Right cardiac atrium (tissue), 5 donors: ENCODE measurements around the gene BRWD1. TPM values are rescaled to one million over a fixed set of nuclear protein-coding genes. Genes with fewer than 3 reads are reported as not detected.

Source experiments
- polyA plus RNA-seq: library from polyadenylated mRNA; stranded (reverse); fragments of 200-250 nt; gene quantifications from one replicate; pipeline ENCODE4 v1.2.3, GENCODE V29; 2013
- total RNA-seq, 4 donors: library from RNA; stranded (reverse); fragmentation: NEBNext Ultra II Directional; extraction: Animal tissue kit (Norgen Biotek cat#: 25700); gene quantifications; one replicate each; pipeline ENCODE4 v1.2.1, GENCODE V29; 2021
- donor health status: healthy with polysubstance abuse.
- donor health status: DM: no; HTN: yes; CAD: no.
- donor health status: DM: no; HTN: no; CAD: no.
- donor health status: DM: no; HTN: yes; CAD: no; lungs with severe emphysema.
- donor health status: DM: yes; HTN: yes; CAD: no.

The BRWD1 gene
- total and polyA plus RNA-seq, 5 donors, result 13.4 to 36.9 (median 31.3) TPM

Other genes with a start within 250 kb of the BRWD1 start
- gene PSMG1, start 130.2 kb downstream of the BRWD1 start, total RNA-seq, result 10 to 100 TPM; 19.8 to 28.3 (median 23.7) TPM
- 28.9 TPM for gene PSMG1, start 130.2 kb downstream of the BRWD1 start, polyA plus RNA-seq
- gene HMGN1, start 35.5 kb upstream of the BRWD1 start, total RNA-seq, result 10 to 100 TPM; 66.5 to 84.6 (median 80.8) TPM
- 50.7 TPM for gene HMGN1, start 35.5 kb upstream of the BRWD1 start, polyA plus RNA-seq
- 1 to 10 TPM in 3 of 4 donors, under 1 TPM in 1; 0.59 to 1.3 (median 1.2) TPM for gene LCA5L, start 132.1 kb upstream of the BRWD1 start, total RNA-seq
- gene LCA5L, start 132.1 kb upstream of the BRWD1 start, polyA plus RNA-seq, result 0.50 TPM
- 10 to 100 TPM; 89.1 to 95.8 (median 93.5) TPM for gene SH3BGR, start 138.3 kb upstream of the BRWD1 start, total RNA-seq
- gene SH3BGR, start 138.3 kb upstream of the BRWD1 start, polyA plus RNA-seq, result 119 TPM